ENCODE results near the gene RNF113B.

DNA sequence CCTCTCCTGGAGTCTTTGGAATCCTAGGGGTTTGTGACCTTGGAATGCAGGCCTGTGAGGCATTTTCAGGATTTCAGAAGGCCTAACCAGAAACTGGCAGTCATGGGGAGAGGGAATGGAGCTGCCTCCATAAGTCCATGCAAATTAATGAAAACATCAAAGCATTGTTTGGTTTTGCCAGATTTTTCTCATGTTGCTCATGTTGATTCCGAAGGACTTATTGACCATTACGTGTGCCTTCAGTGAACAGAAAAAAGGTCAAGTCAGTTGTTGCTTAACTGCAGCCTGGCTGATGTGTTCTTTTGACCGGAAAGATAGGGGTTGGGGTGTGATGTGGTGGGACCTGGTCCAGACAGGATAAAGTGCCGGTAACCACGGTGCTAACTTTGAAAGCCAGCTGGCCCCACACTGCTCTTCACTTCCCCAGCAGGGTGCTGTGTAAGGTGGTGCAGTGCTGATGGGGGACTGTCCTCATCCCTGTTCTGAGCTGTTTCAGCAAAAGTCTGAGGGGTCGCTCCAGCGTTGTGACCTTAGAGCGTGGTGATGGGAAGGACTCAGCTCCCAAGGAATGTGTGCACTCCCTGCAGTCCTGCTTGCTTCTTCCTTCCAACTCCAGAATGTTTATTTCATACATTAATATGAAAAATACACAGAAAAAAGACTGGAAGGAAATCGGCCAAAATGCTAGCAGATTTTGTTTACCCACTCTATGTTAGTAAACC, 3.5 kb downstream of the RNF113B start:
- TF ChIP-seq CTCF (IDR thresholded peaks at IDR 0.05 in 8 of 11, conservative IDR thresholded peaks at IDR 0.05 in 3 of 11) (no peak), POLR2A (IDR thresholded peaks at IDR 0.05) (no peak)

All from spleen (tissue), 7 donors.